Lower leg skin (tissue), 4 donors: Measurements from ENCODE around the gene TMEM141. TPM values are rescaled to one million over a fixed set of nuclear protein-coding genes. Genes with fewer than 3 reads are reported as not detected.
"Not testable (repeated sequence)": the region's sequence is repeated elsewhere in the genome, so short reads cannot be mapped to it uniquely, and the experiment has no call there.

ENCODE experiments used
- DNase-seq, 2 donors: peaks; one replicate each; pipeline ENCODE4 v3.0.0-alpha.2; 2019; ENCODE audit warnings: low spot score in 2 of 2
- H3K4me3 ChIP-seq: fragments of 200-600 bp; sonication (generic); 2 replicates; pipeline ENCODE4 v1.5.1; 2017; ENCODE audit warnings: mild to moderate bottlenecking, low read depth; ENCODE audit not compliant: poor library complexity, severe bottlenecking
- POLR2A ChIP-seq, 2 donors: fragments of 450-650 bp; IDR thresholded peaks; one replicate each; pipeline ENCODE4 v1.6.1; 2016 to 2017; ENCODE audit warnings: antibody characterized with exemption in 2 of 2, mild to moderate bottlenecking in 1 of 2, moderate library complexity in 1 of 2
- WGBS, 2 donors: methylation state at CpG; one replicate each; pipeline ENCODE4 v1.1.5; 2018; 5-methylcytosine and 5-hydroxymethylcytosine counted together
- intact Hi-C: fragments of 100-400 bp; cut with DNase I; formaldehyde crosslinking; loops from one replicate; pipeline ENCODE4 v1.15.0; 2023; ENCODE audit warnings: low total_unique reads
- total RNA-seq, 4 donors: library from RNA; depleted of rRNA; stranded (reverse); fragments of >200 nt; gene quantifications; one replicate each; pipeline ENCODE4 v1.1.0, GENCODE V29; 2016
- TF ChIP-seq, protein P1 (sequence below), 3 donors: fragments of 450-650 bp; IDR thresholded peaks; one replicate each; pipeline ENCODE4 v1.5.1; 2016; ENCODE audit warnings: antibody characterized with exemption in 3 of 3, mild to moderate bottlenecking in 3 of 3, moderate library complexity in 2 of 3

The TMEM141 gene
- total RNA-seq, 4 donors from 2014 or later, result 67.7 to 120 (median 91.3) TPM

- intact Hi-C loops, result no loop called here
- no peak for DNase-seq
- no peak for TF ChIP-seq POLR2A (IDR thresholded peaks at IDR 0.05)
- TF ChIP-seq, protein P1, sequence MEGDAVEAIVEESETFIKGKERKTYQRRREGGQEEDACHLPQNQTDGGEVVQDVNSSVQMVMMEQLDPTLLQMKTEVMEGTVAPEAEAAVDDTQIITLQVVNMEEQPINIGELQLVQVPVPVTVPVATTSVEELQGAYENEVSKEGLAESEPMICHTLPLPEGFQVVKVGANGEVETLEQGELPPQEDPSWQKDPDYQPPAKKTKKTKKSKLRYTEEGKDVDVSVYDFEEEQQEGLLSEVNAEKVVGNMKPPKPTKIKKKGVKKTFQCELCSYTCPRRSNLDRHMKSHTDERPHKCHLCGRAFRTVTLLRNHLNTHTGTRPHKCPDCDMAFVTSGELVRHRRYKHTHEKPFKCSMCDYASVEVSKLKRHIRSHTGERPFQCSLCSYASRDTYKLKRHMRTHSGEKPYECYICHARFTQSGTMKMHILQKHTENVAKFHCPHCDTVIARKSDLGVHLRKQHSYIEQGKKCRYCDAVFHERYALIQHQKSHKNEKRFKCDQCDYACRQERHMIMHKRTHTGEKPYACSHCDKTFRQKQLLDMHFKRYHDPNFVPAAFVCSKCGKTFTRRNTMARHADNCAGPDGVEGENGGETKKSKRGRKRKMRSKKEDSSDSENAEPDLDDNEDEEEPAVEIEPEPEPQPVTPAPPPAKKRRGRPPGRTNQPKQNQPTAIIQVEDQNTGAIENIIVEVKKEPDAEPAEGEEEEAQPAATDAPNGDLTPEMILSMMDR (IDR thresholded peaks at IDR 0.05), result no peak
These were observed 38.3 kb downstream of the TMEM141 start for GRCh38 chr9:136829412-136829811.

DNA sequence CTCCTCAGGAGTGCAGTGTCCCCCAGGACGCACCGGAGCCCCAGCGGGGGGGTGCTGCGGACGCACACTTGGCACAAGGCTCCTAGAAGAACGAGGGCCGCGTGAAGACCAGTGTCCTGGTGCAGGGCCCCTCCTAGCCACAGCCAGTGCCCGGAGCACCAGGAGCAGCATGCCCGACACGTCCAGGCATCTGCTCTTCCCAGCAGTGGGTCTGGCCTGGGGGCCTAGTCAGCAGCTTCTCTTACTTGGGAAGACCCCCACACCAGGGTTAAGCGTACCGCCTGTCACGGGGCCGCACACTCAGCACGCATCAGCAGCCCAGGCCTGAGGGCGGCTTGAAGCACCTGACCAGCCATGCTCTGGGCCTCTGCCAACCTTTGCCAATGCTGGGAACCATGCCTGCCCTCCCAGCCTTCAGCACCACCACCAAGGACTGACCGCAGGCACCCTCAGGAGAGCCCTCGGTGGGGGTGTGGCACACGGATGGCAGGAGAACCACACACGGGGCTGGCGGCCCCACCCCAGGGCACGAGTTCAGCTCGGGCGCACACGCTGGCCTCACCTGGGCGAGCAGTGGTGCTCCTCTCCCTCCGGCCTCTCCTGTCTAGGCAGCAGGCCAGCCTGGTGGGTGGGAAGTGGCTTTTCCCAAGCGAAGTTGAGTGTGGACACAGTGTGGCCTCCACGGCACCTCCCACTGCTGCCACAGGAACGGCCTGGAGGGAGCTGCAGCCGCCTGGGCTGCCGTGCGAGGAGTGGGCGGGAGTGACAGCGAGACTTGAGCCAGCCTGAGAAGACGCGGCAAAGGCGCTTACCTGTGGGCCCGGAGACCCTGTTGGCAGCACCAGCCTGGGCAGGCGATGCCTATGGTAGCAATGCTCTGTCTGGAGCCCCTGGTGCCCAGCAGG lies 39.1 kb downstream of the TMEM141 start:
- H3K4me3 ChIP-seq, result no peak overlapping the region
- intact Hi-C loops, result no loop called here
- TF ChIP-seq, protein P1 (IDR thresholded peaks at IDR 0.05), result no peak
- no peak for TF ChIP-seq POLR2A (IDR thresholded peaks at IDR 0.05)
- DNase-seq, result no peak
- WGBS, 2 donors, result 84 to 88% methylated on average over 21 to 41 of the region's 41 CpGs

More at GRCh38 chr9:136829412-136829811, 38.3 kb downstream of the TMEM141 start:
- no peak overlapping the region for H3K4me3 ChIP-seq
- 96 to 97% methylated on average over 13 to 14 of the region's 14 CpGs for WGBS, 2 donors

DNA sequence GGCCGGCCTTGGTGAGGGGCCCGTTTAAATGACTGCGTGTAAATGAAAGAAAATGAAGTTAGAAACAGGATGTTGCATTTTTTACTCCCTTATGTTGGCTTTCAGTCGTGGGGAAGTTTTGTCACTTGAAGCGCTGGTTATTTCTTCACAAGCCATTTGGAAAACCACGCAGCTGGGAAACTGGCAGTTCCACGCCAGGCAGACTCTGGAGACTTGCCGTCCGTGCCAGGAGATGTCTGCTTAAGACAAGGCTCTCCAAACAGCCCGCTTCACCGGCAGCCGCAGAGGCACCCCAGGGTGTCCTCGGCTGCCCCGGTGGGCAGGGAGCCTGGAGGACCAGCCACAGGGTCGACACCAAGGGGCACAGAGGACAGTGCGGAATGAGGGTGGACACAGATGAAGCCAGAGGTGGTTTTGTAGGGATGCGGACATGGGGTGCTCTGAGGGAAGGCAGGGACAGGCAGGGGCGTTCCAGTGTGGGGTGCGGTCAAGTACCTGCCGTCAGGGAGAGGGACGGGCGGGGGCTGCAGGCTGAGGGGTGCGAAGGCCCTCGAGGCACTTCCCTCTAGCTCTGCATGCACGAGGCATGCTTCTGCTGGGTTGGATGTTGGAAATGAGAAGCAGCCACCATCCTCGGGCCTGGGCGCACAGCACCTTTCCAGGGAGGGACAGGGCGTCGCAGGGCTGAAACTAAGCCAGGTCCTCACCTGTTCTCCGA lies 40.0 kb downstream of the TMEM141 start:
- no peak for DNase-seq
- H3K4me3 ChIP-seq, result no peak overlapping the region
- TF ChIP-seq, protein P1 (IDR thresholded peaks at IDR 0.05), result no peak
- TF ChIP-seq POLR2A (IDR thresholded peaks at IDR 0.05), result no peak
- WGBS, 2 donors, result 88 to 89% methylated on average over 27 to 30 of the region's 30 CpGs
- intact Hi-C loops, result no loop called here

DNA sequence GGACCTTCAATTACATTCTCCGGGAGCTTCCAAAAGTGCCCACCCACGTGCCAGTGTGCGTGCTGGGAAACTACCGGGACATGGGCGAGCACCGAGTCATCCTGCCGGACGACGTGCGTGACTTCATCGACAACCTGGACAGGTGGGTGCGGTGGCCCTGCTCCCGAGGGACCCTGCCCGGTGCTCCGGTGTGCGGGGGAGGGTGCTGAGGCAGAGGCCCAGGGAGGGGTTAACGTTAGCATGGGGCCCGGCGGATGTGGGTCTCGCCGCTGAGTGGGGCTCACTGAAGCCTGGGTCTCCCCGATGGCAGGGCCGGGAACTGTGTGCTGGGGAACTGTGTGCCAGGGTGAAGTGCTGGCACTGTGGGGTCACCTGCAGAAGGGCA lies 40.6 kb downstream of the TMEM141 start:
- WGBS, 2 donors, result 92 to 94% methylated on average over 21 to 23 of the region's 23 CpGs
- no peak overlapping the region for H3K4me3 ChIP-seq
- no peak for TF ChIP-seq POLR2A (IDR thresholded peaks at IDR 0.05)
- intact Hi-C loops, result no loop called here
- DNase-seq, result no peak

DNA sequence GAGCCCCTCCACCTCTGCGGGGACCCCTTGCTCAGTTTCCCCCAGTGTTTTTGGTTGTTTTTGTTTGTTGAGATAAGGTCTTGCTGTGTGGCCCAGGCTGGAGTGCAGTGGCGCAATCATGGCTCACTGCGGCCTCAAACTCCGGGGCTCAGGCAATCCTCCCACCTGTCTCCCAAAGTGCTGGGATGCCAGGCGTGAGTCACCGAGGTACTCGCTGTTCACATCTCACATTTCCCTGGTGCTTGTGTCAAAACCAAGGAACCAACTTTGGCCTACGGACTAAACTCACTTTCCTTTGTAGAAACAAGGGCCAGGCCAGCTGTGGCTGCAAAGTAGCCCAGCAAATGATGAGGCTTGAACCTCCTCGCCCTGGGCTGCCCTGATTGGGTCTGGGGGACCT lies 41.4 kb downstream of the TMEM141 start:
- no peak for TF ChIP-seq POLR2A (IDR thresholded peaks at IDR 0.05)
- TF ChIP-seq, protein P1 (IDR thresholded peaks at IDR 0.05), result no peak
- WGBS, 2 donors, result 90% methylated on average over 9 of the region's 9 CpGs
- no peak overlapping the region for H3K4me3 ChIP-seq
- intact Hi-C loops, result no loop called here
- no peak for DNase-seq

GRCh38 chr9:136833381-136834048 lies 42.4 kb downstream of the TMEM141 start:
- intact Hi-C loops, H3K4me3 ChIP-seq, DNase-seq: not testable (repeated sequence)
- 83 to 89% methylated on average over 12 to 16 of the region's 16 CpGs for WGBS, 2 donors
